Activated CD8-positive, alpha-beta T cell treated with anti-CD3 and anti-CD28 coated beads, Interleukin-2, amount 10 ng/mL, durations not matched to agents 7 days and 5 days (primary cell): ENCODE measurements around the gene VAV2. TPM values are rescaled to one million over a fixed set of nuclear protein-coding genes. Genes with fewer than 3 reads are reported as not detected.
"Not testable (repeated sequence)": the region's sequence is repeated elsewhere in the genome, so short reads cannot be mapped to it uniquely, and the experiment has no call there.

Source experiments
- ATAC-seq: fragments of 150-1000 bp; cut with Tn5 transposase; one replicate; pipeline ENCODE4 v1.10.0; 2021; ENCODE audit warnings: moderate library complexity
- CTCF ChIA-PET: fragments of 350-600 bp; sonication (Branson Sonifier 250); formaldehyde crosslinking; loops from one replicate; lab custom pipeline; 2021; ENCODE audit warnings: antibody characterized with exemption; lab: Charles Lee
- POLR2A ChIA-PET: fragments of 350-600 bp; sonication (Branson Sonifier 250); formaldehyde crosslinking; loops from one replicate; lab custom pipeline; 2021; ENCODE audit warnings: antibody characterized with exemption; lab: Charles Lee
- DNase-seq: peaks from one replicate; pipeline ENCODE4 v3.0.0-alpha.2; 2020
- H3K27ac Mint-ChIP-seq: one replicate; pipeline ENCODE4 v1.8.0; 2021; ENCODE audit warnings: mild to moderate bottlenecking, mixed read lengths
- H3K27me3 Mint-ChIP-seq: one replicate; pipeline ENCODE4 v1.8.0; 2021; ENCODE audit warnings: low read depth, mixed read lengths
- H3K36me3 Mint-ChIP-seq: one replicate; pipeline ENCODE4 v1.8.0; 2021; ENCODE audit warnings: low read depth, mixed read lengths
- H3K4me1 Mint-ChIP-seq: one replicate; pipeline ENCODE4 v1.8.0; 2021; ENCODE audit warnings: low read depth, mixed read lengths
- H3K4me3 Mint-ChIP-seq: one replicate; pipeline ENCODE4 v1.8.0; 2021; ENCODE audit warnings: mild to moderate bottlenecking, mixed read lengths
- H3K9me3 Mint-ChIP-seq: one replicate; pipeline ENCODE4 v1.8.0; 2022; ENCODE audit warnings: mixed read lengths; ENCODE audit not compliant: insufficient read depth
- total RNA-seq, 2 experiments: library from RNA; stranded (reverse); gene quantifications; one replicate each; pipeline ENCODE4 v1.2.3, GENCODE V29; 2021

The VAV2 gene
- total RNA-seq, 2 experiments from 2014 or later: 10.1 to 10.3 TPM

DNA sequence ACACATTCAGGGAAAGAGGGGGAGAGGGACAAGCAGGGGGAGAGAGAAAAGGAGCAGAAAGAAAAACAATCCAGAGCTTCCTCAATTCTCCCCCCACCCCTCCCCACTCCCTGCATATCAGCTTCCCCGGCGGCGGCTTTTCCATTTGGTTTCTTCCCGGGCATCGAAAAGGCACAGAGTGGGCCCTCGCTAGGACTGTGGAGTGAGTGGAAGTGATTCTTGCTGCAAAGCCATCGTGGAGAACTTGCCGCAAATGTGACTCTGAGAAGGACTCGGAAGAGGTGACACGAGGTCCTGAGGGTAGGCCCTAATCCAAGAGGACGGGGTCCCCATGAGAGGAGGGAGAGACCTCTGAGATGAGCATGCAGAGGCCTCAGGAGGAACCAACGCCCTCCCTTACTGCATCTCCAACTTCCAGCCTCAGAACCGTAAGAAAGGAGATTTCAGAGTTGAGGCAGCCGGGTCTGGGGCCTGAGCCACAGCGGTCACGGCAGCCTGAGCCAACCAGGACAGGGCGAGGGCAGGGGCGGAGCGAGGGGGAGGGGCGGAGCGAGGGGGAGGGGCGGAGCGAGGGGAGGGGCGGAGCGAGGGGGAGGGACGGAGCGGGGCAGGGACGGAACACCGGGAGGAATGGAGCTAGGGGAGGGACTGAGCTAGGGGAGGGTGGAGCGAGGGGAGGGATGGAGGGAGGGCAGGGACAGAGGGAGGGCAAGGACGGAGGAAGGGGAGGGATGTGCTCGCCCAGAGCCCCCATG, 232.8 kb downstream of the VAV2 start:
- Mint-ChIP-seq H3K9me3 (no peaks in the 10 kb centered on the region), H3K27ac (no peak overlapping the region), H3K4me1 (no peaks in the 10 kb centered on the region), H3K27me3 (peaks cover 9% of the 10 kb centered on the region), H3K36me3 (no peaks in the 10 kb centered on the region), H3K4me3 (no peak overlapping the region)
- ChIA-PET CTCF (interaction anchor here (0.6 to 1.5 kb wide), 3 partner anchors 17 to 272 kb away, joined by 3 to 5 read pairs (median 5); no protein-coding TSS in a partner anchor), POLR2A (no interaction called here)
- DNase-seq (no peak), ATAC-seq (no peak)

DNA sequence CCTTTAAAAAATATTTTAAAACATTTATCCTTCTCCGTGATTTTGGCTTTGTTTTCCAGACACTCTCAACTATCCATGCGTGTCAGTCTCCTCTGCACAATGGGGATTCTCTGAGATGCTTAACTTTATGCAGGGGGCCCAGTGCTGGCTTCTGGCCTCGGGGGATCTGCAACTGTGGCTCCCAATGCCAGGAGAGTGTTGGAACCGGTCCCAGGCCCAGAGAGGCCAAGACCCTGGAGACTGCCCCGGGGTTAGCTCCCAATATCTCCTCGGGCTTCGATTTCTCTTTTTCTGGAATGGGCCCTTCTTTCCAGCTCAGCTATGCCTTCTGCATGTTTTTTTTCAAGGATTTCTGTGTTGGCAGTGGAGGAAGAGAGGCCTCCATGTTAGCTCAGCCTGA, 233.9 kb downstream of the VAV2 start:
- POLR2A ChIA-PET: no interaction called here
- no peaks in the 10 kb centered on the region for H3K9me3 Mint-ChIP-seq
- CTCF ChIA-PET: interaction anchor here (1.1 kb wide), 1 partner anchor 24 kb away, joined by 3 read pairs; no protein-coding TSS in a partner anchor
- H3K4me3 Mint-ChIP-seq: no peak overlapping the region
- peaks cover 18% of the 10 kb centered on the region for H3K27me3 Mint-ChIP-seq
- DNase-seq (no peak), ATAC-seq (no peak)
- H3K4me1 Mint-ChIP-seq: no peaks in the 10 kb centered on the region
- H3K36me3 Mint-ChIP-seq: no peaks in the 10 kb centered on the region
- H3K27ac Mint-ChIP-seq: no peak overlapping the region

DNA sequence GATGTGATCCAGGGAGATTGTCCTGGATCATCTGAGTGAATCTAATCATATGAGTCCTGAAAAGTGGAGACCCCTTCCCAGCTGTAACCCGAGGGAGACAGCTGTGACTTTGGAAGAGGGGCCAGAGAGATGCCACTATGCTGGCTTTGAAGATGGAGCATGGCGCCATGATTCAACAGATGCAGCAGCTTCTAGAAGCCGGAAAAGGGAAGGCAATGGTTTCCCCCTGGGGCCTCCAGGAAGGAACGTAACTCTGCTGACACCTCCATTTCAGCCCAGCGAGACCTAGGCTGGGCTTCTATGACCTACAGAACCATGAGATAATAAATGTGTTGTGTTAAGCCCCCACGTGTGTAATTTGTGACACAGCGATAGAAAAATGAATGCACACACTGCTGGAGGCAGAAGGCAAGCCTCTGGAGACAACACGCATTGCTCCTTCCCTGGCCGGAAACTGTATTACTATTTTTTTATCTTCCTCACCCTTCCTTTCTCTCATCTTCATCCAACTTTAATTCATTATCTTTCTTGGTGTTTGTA, 237.4 kb downstream of the VAV2 start:
- Mint-ChIP-seq H3K27me3 (peaks cover 32% of the 10 kb centered on the region), H3K9me3 (no peaks in the 10 kb centered on the region), H3K4me3 (no peak overlapping the region), H3K36me3 (no peaks in the 10 kb centered on the region), H3K4me1 (peaks cover 9% of the 10 kb centered on the region), H3K27ac (no peak overlapping the region)
- ChIA-PET CTCF (interaction anchor here (1.8 kb wide), 1 partner anchor 12 kb away, joined by 9 read pairs; no protein-coding TSS in a partner anchor), POLR2A (no interaction called here)
- DNase-seq (no peak), ATAC-seq (no peak)

DNA sequence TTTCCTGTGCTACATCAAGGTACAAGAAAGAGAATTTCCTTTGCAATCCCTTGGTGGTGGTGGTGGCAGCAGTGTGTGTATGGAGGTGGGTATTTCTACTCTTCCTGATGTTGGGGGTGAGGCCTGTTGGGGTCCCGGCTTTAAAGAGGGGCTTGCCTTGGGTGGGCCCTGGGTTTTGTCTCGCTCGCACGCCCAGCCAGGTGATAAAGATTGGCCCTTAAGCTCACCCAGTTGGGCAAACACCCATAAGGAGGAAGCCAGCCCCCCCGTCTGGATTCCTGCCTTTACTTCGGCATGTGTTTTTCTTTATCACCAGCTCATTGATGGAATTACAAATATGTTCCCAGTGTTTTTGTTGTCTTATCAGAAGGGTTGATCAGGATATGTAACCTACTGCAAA, 237.9 kb downstream of the VAV2 start:
- Mint-ChIP-seq H3K9me3 (no peaks in the 10 kb centered on the region), H3K27ac (no peak overlapping the region), H3K4me1 (peaks cover 9% of the 10 kb centered on the region), H3K4me3 (no peak overlapping the region), H3K27me3 (peaks cover 36% of the 10 kb centered on the region), H3K36me3 (no peaks in the 10 kb centered on the region)
- DNase-seq: no peak
- ChIA-PET POLR2A (no interaction called here), CTCF (interaction anchor here (1.8 kb wide), 1 partner anchor 12 kb away, joined by 9 read pairs; no protein-coding TSS in a partner anchor)
- no peak for ATAC-seq

DNA sequence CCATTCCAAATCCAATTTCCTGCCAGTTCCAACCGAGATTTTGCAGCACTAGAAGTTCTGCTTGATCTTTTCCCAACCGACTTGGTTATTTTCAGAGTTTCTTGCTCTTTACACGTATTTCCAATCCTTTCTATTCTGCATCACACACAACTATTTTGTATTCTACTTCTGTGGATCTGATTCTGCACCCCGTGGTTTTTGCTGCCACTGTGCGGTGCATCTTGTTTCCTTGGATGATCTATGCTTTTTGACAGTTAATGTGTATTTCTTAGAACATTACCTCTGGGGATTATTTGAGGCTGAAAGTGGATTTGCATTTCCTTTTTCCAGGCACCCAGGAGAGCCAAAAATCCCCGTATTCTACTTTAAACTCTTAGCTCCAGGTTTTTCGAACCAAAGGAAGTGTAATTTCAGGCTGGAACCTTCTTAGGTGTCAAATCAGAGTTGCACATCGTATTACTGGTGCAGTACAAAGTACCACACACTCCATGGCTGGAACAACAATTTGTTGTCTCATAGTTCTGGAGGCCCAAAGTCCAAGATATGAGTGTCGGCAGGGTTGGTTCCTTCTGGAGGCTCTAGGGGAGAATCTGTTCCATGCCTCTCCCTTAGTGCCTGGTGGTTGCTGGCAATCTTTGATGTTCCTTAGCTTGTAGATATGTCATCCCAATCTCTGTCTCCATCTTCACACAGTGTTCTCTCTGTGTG, 239.2 kb downstream of the VAV2 start:
- peaks cover 9% of the 10 kb centered on the region for H3K4me1 Mint-ChIP-seq
- H3K27ac Mint-ChIP-seq: no peak overlapping the region
- no peak overlapping the region for H3K4me3 Mint-ChIP-seq
- DNase-seq (no peak), ATAC-seq (no peak)
- no peaks in the 10 kb centered on the region for H3K9me3 Mint-ChIP-seq
- H3K27me3 Mint-ChIP-seq: peaks cover 44% of the 10 kb centered on the region
- H3K36me3 Mint-ChIP-seq: no peaks in the 10 kb centered on the region
- ChIA-PET POLR2A (no interaction called here), CTCF (no interaction called here)

DNA sequence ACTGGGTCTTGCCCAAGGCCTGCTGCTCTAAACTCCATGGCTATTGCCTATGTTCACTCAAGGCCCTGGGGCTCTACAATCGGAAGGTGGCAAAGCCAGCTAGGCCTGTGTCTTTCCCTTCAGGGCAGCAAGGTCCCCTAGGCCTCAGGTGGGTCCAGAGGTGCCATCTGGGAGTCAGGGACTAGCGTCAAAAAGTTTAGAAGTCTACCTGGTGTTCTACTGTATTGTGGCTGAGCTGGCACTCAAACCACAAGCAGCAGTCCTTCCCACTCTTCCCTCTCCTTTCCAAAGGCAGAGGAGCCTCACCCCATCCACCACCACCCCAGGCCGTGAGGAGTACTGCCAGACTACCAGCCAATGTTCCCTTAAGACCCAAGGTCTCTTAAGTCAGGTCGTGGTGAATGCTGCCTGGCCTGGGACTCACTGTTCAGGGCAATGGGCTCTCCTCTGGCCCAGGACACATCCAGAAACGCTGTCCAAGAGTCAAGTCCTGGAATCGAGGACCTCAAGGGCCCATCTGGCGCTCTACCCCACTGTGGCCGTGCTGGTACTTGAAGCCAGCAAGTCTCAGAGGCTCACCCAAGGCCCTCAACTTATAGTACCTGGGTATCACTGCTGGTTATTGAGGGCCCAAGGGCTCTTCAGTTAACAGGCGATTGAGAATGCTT, 241.0 kb downstream of the VAV2 start:
- Mint-ChIP-seq H3K9me3 (no peaks in the 10 kb centered on the region), H3K27ac (no peak overlapping the region), H3K27me3 (peaks cover 54% of the 10 kb centered on the region), H3K36me3 (no peaks in the 10 kb centered on the region), H3K4me1 (peaks cover 9% of the 10 kb centered on the region), H3K4me3 (no peak overlapping the region)
- POLR2A ChIA-PET: no interaction called here
- DNase-seq (no peak), ATAC-seq (no peak)
- CTCF ChIA-PET: no interaction called here

DNA sequence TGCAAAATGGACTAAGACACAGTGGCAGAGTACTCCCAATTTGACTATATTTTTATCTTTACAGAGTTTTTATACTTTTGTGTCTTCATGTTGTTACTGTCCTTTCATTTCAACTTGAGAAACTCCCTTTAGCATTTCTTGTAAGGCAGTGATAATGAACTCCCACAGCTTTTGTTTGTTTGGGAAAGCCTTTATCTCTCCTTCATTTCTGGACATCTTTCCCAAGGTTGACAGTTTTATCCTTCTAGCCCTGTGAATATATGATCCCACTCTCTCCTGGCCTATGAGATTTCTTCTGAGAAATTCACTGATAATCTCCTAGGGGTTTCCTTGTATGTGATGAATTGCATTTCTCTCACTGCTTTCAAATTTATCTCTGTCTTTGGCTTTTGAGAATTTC, 244.8 kb downstream of the VAV2 start:
- no peaks in the 10 kb centered on the region for H3K9me3 Mint-ChIP-seq
- no peak overlapping the region for H3K4me3 Mint-ChIP-seq
- no peaks in the 10 kb centered on the region for H3K36me3 Mint-ChIP-seq
- peaks cover 3% of the 10 kb centered on the region for H3K4me1 Mint-ChIP-seq
- no peak overlapping the region for H3K27ac Mint-ChIP-seq
- DNase-seq (no peak), ATAC-seq (no peak)
- CTCF ChIA-PET: no interaction called here
- H3K27me3 Mint-ChIP-seq: peaks cover 29% of the 10 kb centered on the region
- POLR2A ChIA-PET: no interaction called here

DNA sequence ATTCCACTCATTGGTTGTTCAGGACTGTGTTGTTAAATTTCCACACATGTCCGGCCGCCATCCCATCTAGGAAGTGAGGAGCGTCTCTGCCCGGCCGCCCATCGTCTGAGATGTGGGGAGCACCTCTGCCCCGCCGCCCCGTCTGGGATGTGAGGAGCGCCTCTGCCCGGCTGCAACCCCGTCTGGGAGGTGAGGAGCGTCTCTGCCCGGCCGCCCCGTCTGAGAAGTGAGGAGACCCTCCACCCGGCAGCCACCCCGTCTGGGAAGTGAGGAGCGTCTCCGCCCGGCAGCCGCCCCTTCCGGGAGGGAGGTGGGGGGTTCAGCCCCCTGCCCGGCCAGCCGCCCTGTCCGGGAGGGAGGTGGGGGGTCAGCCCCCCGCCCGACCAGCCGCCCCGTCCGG, 247.6 kb downstream of the VAV2 start:
- H3K4me3 Mint-ChIP-seq, ATAC-seq, CTCF ChIA-PET, POLR2A ChIA-PET, H3K4me1 Mint-ChIP-seq, DNase-seq, H3K9me3 Mint-ChIP-seq, H3K27ac Mint-ChIP-seq, H3K36me3 Mint-ChIP-seq: not testable (repeated sequence)
- H3K27me3 Mint-ChIP-seq: peaks cover 21% of the 10 kb centered on the region

DNA sequence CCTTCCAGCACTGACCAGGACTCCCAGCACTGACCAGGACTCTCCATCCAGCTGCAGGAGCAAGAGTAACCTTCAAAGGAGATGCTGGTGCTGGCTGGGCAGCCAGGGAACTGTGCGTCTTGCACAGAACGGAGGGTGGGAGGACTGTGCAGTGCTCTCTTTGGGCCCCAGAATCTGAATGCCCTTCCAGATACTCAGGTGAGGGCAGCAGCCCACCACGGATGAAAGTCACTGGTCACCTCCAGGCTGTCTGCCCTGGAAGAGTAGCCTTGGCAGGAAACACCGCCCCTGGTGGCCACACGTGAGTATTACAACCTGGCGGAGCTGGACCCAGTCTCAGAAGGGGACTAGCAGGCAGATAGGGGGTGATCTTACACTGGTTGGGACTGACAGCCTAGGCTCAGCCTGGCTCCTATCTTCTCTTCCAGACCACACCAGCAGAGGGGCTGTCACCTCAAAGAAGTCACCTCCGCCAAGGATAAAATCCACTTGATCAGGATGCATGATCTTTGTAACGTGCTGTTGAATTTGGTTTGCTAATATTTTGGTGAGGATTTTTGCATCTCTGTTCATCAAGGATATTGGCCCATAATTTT, 249.2 kb downstream of the VAV2 start:
- ChIA-PET CTCF (interaction anchor here (0.6 to 2.3 kb wide), 24 partner anchors 10 to 252 kb away, joined by 3 to 18 read pairs (median 4); no protein-coding TSS in a partner anchor), POLR2A (no interaction called here)
- Mint-ChIP-seq H3K36me3 (no peaks in the 10 kb centered on the region), H3K9me3 (no peaks in the 10 kb centered on the region), H3K4me3 (no peak overlapping the region), H3K4me1 (peaks cover 11% of the 10 kb centered on the region), H3K27ac (no peak overlapping the region), H3K27me3 (peaks cover 11% of the 10 kb centered on the region)
- DNase-seq: peak; percentile 84
- peak; percentile 82 for ATAC-seq

DNA sequence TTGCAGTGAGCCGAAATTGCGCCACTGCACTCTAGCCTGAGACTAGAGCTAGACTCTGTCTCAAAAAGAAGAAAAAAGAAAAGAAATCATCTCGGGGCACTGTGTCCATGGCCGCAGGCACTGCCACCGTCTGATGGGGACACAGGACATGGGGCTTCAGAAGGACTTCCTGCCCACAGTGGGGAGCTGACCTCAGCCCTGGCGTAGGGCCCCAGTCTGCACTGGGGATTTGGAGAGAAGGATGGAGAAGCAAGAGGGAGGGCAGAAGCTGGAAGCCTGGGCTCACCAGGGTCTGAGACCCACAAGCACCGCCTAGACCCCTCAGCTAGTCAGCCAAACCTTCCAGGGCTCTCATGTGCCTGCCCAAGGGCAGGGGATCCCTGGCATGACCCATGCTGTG, 249.9 kb downstream of the VAV2 start:
- no peak for ATAC-seq
- no peak for DNase-seq
- no peak overlapping the region for H3K27ac Mint-ChIP-seq
- H3K9me3 Mint-ChIP-seq: no peaks in the 10 kb centered on the region
- H3K36me3 Mint-ChIP-seq: no peaks in the 10 kb centered on the region
- H3K4me1 Mint-ChIP-seq: peaks cover 16% of the 10 kb centered on the region
- H3K27me3 Mint-ChIP-seq: peaks cover 7% of the 10 kb centered on the region
- no peak overlapping the region for H3K4me3 Mint-ChIP-seq
- ChIA-PET POLR2A (no interaction called here), CTCF (interaction anchor here (0.7 to 2.3 kb wide), 17 partner anchors 9 to 253 kb away, joined by 3 to 18 read pairs (median 4); no protein-coding TSS in a partner anchor)

DNA sequence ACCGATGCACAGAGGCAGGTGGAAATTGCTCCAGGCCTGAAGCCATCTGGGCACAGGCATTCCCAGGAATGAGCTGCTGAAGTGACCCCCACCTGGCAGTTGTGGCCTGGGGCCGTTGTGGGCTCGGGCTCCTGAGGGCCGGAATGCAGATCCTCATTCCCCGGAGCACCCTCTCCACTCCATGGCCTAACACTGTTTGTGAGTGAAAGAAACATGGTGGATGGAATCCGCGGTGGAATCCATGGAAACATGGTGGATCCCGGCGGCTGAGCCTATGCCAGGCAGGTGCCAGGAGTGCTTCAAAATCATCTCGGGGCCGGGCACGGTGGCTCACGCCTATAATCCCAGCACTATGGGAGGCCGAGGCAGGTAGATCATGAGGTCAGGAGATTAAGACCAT, 250.4 kb downstream of the VAV2 start:
- Mint-ChIP-seq H3K27ac (no peak overlapping the region), H3K9me3 (no peaks in the 10 kb centered on the region), H3K36me3 (no peaks in the 10 kb centered on the region), H3K27me3 (peaks cover 4% of the 10 kb centered on the region), H3K4me3 (no peak overlapping the region), H3K4me1 (peaks cover 16% of the 10 kb centered on the region)
- ChIA-PET CTCF (interaction anchor here (1.1 to 2.3 kb wide), 7 partner anchors 9 to 149 kb away, joined by 3 to 18 read pairs (median 7); no protein-coding TSS in a partner anchor), POLR2A (no interaction called here)
- DNase-seq (no peak), ATAC-seq (no peak)
